ENCODE data around the gene NUP214.
"Not testable (repeated sequence)": the region's sequence is repeated elsewhere in the genome, so short reads cannot be mapped to it uniquely, and the experiment has no call there.

The NUP214 gene

DNA sequence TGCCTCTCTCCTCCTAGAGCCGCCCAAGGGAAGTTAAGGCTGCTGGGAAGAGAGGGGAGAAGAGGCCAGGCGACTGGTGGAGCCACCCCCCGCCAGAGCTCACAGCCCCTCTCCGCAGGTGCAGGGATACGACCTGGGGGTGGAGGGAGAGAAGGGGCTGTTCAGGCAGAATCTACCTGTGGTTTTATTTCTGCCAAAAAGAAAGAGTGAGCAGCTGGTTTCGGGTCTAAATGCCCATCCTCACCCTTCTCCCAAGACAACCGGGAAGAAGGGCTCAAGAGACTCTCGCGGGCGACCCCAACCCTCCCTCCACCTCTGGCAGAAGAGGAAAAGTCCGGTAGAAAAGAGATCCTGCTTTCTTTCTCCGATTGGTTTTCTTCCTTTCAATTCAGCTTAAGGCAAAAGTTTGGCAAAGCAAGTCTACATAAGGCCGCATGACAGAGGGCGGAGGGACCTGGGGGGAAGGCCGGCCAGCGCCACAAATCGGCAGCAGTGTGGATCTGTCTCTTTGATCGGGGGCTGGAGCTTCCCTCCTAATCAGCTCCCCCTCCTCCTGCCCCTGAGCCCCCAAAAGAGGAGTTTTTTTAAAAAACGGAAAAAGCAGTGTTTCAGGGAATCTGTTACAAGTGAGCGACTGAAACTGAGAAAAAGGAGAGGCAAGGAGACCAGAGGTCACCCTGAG is 134.7 kb downstream of the NUP214 start:
- no peak for DNase-seq (ENCODE audit: low read depth)

DNA sequence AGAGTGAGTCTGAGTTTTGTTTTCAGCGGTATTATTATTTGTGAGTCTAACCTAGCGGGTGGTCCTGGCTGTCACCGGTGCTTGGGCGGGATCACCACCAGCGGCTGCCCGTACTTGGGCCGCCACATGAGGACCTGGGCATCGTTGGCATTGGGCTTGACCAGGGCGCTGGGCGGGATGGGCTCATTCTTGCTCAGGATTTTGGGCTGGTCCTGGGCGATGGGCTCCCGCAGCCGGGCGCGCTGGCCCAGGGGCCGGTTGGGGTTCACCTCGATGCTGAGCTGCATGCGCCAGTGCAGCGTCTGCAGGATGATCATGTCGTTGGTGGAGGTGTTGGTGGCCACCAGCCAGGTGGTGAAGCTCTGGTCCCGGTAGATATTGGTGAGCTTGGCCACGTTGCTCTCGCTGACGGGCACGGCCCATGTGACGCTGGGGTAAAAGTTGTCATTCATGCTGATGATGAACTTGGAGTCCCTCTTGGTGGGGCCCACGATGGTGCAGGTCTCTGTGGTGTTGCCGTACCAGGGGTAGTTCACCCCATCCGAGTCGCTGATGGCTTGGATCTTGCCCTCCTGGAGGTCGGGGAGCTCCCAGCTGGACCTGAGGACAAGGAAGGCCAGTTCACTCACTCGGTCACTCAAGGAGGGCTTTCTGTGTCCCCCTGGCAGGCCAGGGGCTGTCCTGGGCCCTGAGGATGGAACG is 135.5 kb downstream of the NUP214 start:
- DNase-seq (ENCODE audit: low read depth), result no peak

- no peak for DNase-seq (ENCODE audit: low read depth)
Measured at GRCh38 chr9:131262327-131263032, 137.1 kb downstream of the NUP214 start.

- not testable (repeated sequence) for DNase-seq (ENCODE audit: low read depth)
Measured at GRCh38 chr9:131263033-131263343, 137.6 kb downstream of the NUP214 start.

GRCh38 chr9:131263701-131264100 is 138.3 kb downstream of the NUP214 start:
- DNase-seq (ENCODE audit: low read depth), result no peak

DNA sequence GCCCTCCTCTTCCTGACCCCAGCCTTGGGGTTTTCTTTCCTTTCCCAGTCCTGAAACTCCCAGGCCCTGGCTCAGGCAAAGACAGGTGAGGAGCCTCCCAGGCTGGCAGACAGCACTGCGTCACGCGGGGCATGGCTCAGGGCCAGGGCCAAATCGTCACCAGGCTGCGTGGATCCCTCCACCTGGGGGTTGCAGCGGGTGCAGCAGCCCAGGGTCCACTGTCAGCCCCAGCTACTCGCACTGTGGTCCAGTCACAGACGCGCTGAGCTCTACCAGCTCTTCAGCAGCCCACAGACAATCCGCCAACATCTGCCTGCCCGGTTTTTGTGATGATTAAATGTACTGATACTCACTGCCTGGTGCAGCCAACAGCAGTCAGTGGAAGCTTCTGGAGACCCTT is 138.8 kb downstream of the NUP214 start:
- DNase-seq (ENCODE audit: low read depth), result no peak

GRCh38 chr9:131266266-131267229 is 141.2 kb downstream of the NUP214 start:
- DNase-seq (ENCODE audit: low read depth), result no peak

DNA sequence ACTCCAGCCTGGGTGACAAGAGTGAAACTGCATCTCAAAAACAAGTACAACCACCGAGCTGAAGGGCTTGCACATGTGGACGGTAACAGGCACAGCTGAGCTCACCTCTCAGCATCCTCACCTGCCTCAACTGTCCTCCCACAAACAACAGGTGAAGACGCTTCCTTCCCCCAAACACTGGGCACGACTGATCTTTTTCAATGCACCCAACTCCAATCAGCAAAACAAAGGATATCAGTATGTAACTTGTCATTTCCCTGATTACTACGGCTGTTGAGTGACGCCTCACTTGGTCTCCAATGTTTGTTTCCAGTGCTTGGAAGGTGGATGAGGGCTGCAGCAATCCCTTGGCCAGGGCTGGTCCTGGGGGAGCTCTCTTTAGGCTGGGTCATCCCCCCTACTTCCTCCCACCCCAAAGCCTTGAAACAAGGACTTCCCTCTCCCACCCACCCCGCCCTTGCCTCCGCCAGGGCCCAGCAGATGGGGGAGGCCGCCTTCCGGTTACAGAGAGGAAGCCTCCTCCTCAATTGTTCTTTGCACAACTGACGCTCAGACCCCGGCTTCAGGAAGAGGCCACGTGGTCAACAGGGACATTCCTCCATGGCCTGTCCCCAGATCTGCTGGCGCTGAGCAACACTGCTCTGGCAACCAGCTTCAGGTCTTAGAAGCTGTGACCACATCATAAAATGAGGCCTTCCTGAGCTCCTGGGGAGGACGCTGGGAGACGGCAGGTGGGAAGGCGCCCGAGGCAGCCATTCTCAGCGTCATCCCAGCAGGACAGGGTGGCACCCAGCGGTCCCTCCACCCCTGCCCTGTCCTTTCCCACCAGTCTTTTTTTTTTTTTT is 145.0 kb downstream of the NUP214 start:
- DNase-seq (ENCODE audit: low read depth), result no peak

- not testable (repeated sequence) for DNase-seq (ENCODE audit: low read depth)
Measured at GRCh38 chr9:131271016-131271273, 145.6 kb downstream of the NUP214 start.

DNA sequence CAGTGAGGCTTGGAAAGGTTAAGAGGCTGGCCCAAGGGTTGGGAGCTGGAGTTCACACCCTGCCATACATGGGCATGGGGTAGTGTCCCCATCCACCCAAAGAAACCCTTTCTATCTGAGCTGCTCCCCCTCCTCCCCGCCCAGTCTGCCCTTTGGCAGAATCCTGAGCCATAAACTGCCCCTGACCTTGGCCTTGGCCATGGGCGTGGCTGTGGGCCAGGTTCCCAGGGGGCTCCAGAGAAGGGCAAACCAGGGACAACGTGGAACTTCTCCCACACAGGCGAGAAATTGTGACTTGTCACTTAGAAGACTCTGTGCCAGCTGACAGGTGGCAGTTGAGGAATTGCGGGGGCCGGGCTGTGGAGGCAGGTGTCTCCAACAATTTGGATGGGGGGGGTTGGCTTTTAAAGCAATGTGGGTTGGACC is 146.1 kb downstream of the NUP214 start:
- DNase-seq (ENCODE audit: low read depth), result no peak

DNA sequence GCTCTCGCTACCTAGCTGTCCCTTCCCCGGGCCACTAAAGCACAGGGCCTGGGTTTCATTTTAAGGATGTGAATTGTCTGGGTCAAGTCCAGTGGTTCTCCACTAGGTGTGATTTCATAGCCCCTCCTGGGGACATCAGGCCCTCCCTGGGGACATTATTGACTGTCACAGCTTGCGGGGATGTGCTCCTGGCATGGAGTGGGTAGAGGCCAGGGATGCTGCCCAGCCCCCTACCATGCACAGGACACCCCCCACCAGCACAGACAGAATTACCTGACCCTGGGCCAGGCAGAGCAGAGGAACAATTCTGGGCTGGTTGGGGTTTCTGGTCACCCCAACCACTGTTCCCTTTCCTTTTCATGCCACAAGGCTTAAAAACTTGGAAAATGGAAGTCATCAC is 146.8 kb downstream of the NUP214 start:
- DNase-seq (ENCODE audit: low read depth), result no peak

DNA sequence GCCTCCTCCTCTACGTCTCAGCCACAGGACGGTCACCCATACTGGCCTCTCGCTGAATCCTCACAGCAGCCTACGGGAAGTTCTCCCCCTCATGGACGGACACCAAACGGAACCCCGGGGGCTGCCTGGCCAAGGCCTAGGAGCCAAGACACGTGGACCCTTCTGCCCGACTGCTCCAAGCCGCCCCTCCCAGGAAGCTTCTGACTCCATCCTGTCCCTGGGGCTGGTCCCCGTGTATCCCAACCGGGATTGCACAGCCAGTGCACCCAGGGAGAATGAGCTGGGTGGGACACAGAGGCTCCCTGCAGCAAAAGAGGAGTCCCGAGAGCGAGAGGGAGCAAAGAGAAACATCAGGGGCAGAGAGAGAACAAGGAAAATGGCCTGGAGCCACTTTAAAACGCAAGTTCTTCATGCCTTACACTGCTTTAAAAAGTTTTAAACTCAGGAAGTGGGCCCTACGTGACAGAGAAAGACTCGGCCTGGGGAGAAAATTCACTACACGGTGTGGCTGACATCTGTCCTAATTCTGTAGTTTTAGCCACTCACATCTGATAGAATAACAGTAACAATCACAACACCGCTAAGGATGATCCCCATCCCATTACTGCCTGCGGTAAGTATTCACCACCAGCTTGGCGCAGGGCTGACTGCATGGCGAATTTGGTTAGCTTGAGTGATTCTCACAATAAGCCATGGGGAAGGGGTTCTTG is 147.9 kb downstream of the NUP214 start:
- no peak for DNase-seq (ENCODE audit: low read depth)

- DNase-seq (ENCODE audit: low read depth), result no peak
Measured at GRCh38 chr9:131273856-131274673, 148.7 kb downstream of the NUP214 start.

GRCh38 chr9:131274674-131275331 is 149.4 kb downstream of the NUP214 start:
- no peak for DNase-seq (ENCODE audit: low read depth)

DNA sequence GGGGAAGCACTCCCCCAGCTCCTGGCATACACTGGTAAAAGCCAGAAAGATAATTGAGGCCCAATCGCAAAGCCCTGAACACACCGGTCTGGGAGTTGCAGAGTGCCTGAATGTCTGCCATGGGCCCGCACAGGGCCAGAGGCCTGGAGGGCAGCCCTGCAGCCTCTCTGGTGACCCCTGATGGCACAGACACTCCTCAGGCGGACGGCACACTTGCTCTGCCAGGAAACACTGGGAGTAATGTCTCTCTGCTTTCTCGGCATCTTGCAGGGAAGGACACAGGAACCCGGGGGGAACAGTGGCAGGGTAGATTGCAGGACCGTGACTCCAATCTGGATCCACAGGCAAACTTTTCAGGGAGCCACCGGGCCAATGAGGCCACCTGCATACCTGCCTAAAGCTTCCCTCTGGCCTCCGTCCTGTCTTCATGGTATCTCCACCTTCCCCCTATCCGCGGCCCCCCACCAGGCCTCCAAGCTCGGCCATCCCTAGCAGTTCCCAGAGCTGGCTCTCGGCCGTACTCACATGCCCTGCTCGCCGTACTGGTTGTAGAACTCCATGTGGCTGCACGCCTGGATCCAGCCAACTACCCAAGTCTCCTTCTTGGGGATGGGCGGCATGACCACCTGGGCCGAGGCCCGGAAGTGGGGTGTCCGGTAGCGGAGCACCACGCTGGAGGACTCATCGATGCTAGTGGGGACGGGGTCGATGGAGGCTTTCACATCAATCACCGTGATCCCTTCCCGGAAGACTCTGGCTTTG is 150.1 kb downstream of the NUP214 start:
- DNase-seq (ENCODE audit: low read depth), result no peak

GRCh38 chr9:131276094-131276888 is 150.9 kb downstream of the NUP214 start, which contains the start of gene FAM78A:
FAM78A (minus strand) TSS chr9:131276510; CDS start chr9:131276179, 331 bp downstream.
- DNase-seq (ENCODE audit: low read depth), result no peak

- DNase-seq (ENCODE audit: low read depth), result no peak
Measured at GRCh38 chr9:131276891-131277286, 151.5 kb downstream of the NUP214 start.
